Ovary (tissue), 9 donors: ENCODE measurements around the gene NCOR1. TPM values are rescaled to one million over a fixed set of nuclear protein-coding genes. Genes with fewer than 3 reads are reported as not detected.

ENCODE experiments used
- DNase-seq, 5 donors: peaks; one replicate each; pipeline ENCODE4 v3.0.0-alpha.2; 2019 to 2020
- H3K27ac ChIP-seq, 2 donors: fragments of 200-600 bp; one replicate each; pipeline versions ENCODE4 v1.5.1 to v1.8.0; 2019 to 2022
- H3K27me3 ChIP-seq: fragments of 200-600 bp; one replicate; pipeline ENCODE4 v1.8.0; 2022
- H3K36me3 ChIP-seq: fragments of 200-600 bp; sonication (generic); one replicate; pipeline ENCODE4 v1.5.1; 2019
- H3K4me1 ChIP-seq: one replicate; pipeline ENCODE4 v1.8.1; 2013; ENCODE audit warnings: mild to moderate bottlenecking, moderate library complexity; ENCODE audit not compliant: insufficient read depth
- H3K4me3 ChIP-seq: fragments of 200-600 bp; sonication (generic); one replicate; pipeline ENCODE4 v1.5.1; 2017
- H3K9me3 ChIP-seq, 2 donors: fragments of 200-600 bp in 1 of 2; sonication (generic) in 1 of 2; one replicate each; pipeline versions ENCODE4 v1.5.1 to v1.8.1; 2013 to 2019; ENCODE audit warnings: mild to moderate bottlenecking in 1 of 2, moderate library complexity in 1 of 2
- CTCF ChIP-seq, 3 donors: fragments of 450-650 bp in 2 of 3; fragments of 200-600 bp in 1 of 3; IDR thresholded peaks; one replicate each; pipeline versions ENCODE4 v1.5.1 to v1.8.0; 2016 to 2022; ENCODE audit warnings: antibody characterized with exemption in 3 of 3, mild to moderate bottlenecking in 1 of 3
- EP300 ChIP-seq: sonication (generic); formaldehyde crosslinking; IDR thresholded peaks from one replicate; pipeline ENCODE4 v1.6.1; 2017; ENCODE audit warnings: antibody characterized with exemption
- POLR2A ChIP-seq: fragments of 450-650 bp; IDR thresholded peaks from one replicate; pipeline ENCODE4 v1.6.1; 2017; ENCODE audit warnings: antibody characterized with exemption, mild to moderate bottlenecking, moderate library complexity
- WGBS, 3 donors: extraction: QIAGEN DNeasy Blood & Tissue Kit in 1 of 3; methylation state at CpG; one replicate each; pipeline versions ENCODE4 v1.1.5 to v1.1.7; 2013 to 2017; 5-methylcytosine and 5-hydroxymethylcytosine counted together
- intact Hi-C, 4 donors: fragments of 100-400 bp; cut with DNase I; formaldehyde crosslinking; loops; one replicate each; pipeline versions ENCODE4 v1.11.0 to v1.15.1; 2022 to 2023
- polyA plus RNA-seq, 2 donors: library from polyadenylated mRNA; stranded (reverse); fragments of 200-250 nt in 1 of 2; fragments of 350-450 nt in 1 of 2; fragmentation: Illumina TruSeq in 1 of 2; extraction: RNeasy Lipid Tissue Mini Kit (QIAGEN cat#74804) in 1 of 2; gene quantifications; one replicate each; pipeline ENCODE4 v1.2.3, GENCODE V29; 2013 to 2014
- total RNA-seq, 7 donors: library from RNA; depleted of rRNA in 2 of 7; stranded (reverse); fragments of >200 nt in 2 of 7; fragmentation: NEBNext Ultra II Directional in 3 of 7; extraction: Animal tissue kit (Norgen Biotek cat#: 25700) in 3 of 7; gene quantifications; one replicate each; pipeline versions ENCODE4 v1.1.0 to v1.2.4, GENCODE V29; 2016 to 2023
- donor health status: DM: no; HTN: no; CAD: no; lungs with moderate emphysema.
- donor health status: DM: no; HTN: no; CAD: no.
- donor health status: Bipolar disorder and iron deficiency.
- donor health status: DM: yes; HTN: yes; CAD: no.
- donor health status: DM: no; HTN: no; CAD: no.
- donor health status: DM: yes; HTN: yes; CAD: no.

NCOR1 gene
- total and polyA plus RNA-seq, 9 donors, result 32.4 to 142 (median 110) TPM

GRCh38 chr17:16258901-16259300 is 43.6 kb upstream of the NCOR1 start:
- no peak overlapping the region for H3K27ac ChIP-seq
- no peaks in the 10 kb centered on the region for H3K36me3 ChIP-seq
- TF ChIP-seq EP300 (no peak), POLR2A (no peak), CTCF (IDR thresholded peaks at IDR 0.05) (no peak)
- intact Hi-C loops, result no loop called here
- DNase-seq, result no peak
- no peaks in the 10 kb centered on the region for H3K9me3 ChIP-seq
- H3K27me3 ChIP-seq, result no peaks in the 10 kb centered on the region
- 38 to 43% (median 41%) methylated on average over 1 of the region's 1 CpG for WGBS, 3 donors
- H3K4me1 ChIP-seq, result peaks cover 5% of the 10 kb centered on the region
- no peak overlapping the region for H3K4me3 ChIP-seq

- Histone ChIP-seq H3K9me3 (no peaks in the 10 kb centered on the region), H3K27ac (peak overlapping the region in 1 of 2 donors; percentile 60), H3K4me1 (peaks cover 8% of the 10 kb centered on the region), H3K36me3 (no peaks in the 10 kb centered on the region), H3K4me3 (peak overlapping the region; percentile 16), H3K27me3 (no peaks in the 10 kb centered on the region)
- no peak for TF ChIP-seq EP300
- no peak for TF ChIP-seq POLR2A
- no peak for TF ChIP-seq CTCF (IDR thresholded peaks at IDR 0.05)
- peak; percentile 49 to 78 (median 73) for DNase-seq
- WGBS, 3 donors, result 4 to 8% (median 5%) methylated on average over 4 of the region's 4 CpGs
- intact Hi-C loops, result no loop called here
Measured at GRCh38 chr17:16255481-16255921, 40.2 kb upstream of the NCOR1 start.

- no peak for TF ChIP-seq CTCF (IDR thresholded peaks at IDR 0.05)
- no peak for TF ChIP-seq POLR2A
- TF ChIP-seq EP300, result no peak
- Histone ChIP-seq H3K4me1 (peaks cover 8% of the 10 kb centered on the region), H3K27ac (peak overlapping the region in 1 of 2 donors; percentile 60), H3K4me3 (no peak overlapping the region), H3K9me3 (no peaks in the 10 kb centered on the region), H3K36me3 (no peaks in the 10 kb centered on the region), H3K27me3 (no peaks in the 10 kb centered on the region)
- no peak for DNase-seq
- intact Hi-C loops, result no loop called here
- WGBS, 3 donors, result 71 to 81% (median 74%) methylated on average over 9 of the region's 9 CpGs
Measured at GRCh38 chr17:16254773-16255400, 39.6 kb upstream of the NCOR1 start.

- no peaks in the 10 kb centered on the region for H3K27me3 ChIP-seq
- H3K4me3 ChIP-seq, result no peak overlapping the region
- DNase-seq, result no peak
- no peaks in the 10 kb centered on the region for H3K9me3 ChIP-seq
- H3K4me1 ChIP-seq, result peaks cover 4% of the 10 kb centered on the region
- intact Hi-C loops, result no loop called here
- H3K27ac ChIP-seq, result no peak overlapping the region
- H3K36me3 ChIP-seq, result no peaks in the 10 kb centered on the region
- no peak for TF ChIP-seq EP300
- TF ChIP-seq POLR2A, result no peak
- no peak for TF ChIP-seq CTCF (IDR thresholded peaks at IDR 0.05)
- 55 to 76% (median 76%) methylated on average over 1 of the region's 1 CpG for WGBS, 3 donors
Measured at GRCh38 chr17:16251556-16251955, 36.2 kb upstream of the NCOR1 start.
